Measurements from ENCODE around the gene CLEC4G. TPM values are rescaled to one million over a fixed set of nuclear protein-coding genes. Genes with fewer than 3 reads are reported as not detected.

Gene CLEC4G
- total and polyA plus RNA-seq, 4 donors: 0.31 to 0.96 (median 0.43) TPM; not detected in 1

DNA sequence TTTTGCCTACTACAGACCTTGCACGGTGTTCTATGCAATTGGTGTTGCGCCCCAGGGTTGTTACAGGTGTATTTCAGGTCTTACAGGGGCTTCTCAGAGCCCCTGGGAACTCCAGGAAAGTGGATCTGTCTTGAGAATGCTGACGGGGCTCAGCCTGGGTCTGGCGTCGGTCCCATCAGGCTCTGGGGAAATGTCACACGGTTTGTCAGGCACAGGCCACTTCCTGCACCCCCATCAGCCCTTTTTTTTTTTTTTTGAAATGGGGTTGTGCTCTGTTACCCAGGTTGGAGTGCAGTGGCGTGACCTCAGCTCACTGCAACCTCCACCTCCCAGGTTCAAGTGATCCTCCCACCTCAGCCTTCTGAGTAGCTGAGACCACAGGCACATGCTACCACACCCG, 13.2 kb downstream of the CLEC4G start:
- Histone ChIP-seq H3K36me3 (ENCODE audit: control insufficient read depth in 4 of 4, insufficient read depth in 4 of 4, low read length in 4 of 4) (no peaks in the 10 kb centered on the region), H3K9me3 (ENCODE audit: control insufficient read depth in 4 of 4, insufficient read depth in 3 of 4, low read length in 3 of 4) (peaks cover 0 to 4% (median 0%) of the 10 kb centered on the region in 4 donors), H3K4me1 (ENCODE audit: control insufficient read depth in 5 of 5, insufficient read depth in 5 of 5, low read length in 5 of 5) (no peaks in the 10 kb centered on the region), H3K4me3 (no peak overlapping the region), H3K27ac (ENCODE audit: low read depth in 1 of 2, low read length in 1 of 2) (no peak overlapping the region), H3K27me3 (ENCODE audit: control insufficient read depth in 3 of 3, insufficient read depth in 3 of 3, low read length in 2 of 3) (no peaks in the 10 kb centered on the region), H3K9ac (ENCODE audit: insufficient read depth in 1 of 2, low read length in 2 of 2) (no peak overlapping the region)
- TF ChIP-seq, protein P1, sequence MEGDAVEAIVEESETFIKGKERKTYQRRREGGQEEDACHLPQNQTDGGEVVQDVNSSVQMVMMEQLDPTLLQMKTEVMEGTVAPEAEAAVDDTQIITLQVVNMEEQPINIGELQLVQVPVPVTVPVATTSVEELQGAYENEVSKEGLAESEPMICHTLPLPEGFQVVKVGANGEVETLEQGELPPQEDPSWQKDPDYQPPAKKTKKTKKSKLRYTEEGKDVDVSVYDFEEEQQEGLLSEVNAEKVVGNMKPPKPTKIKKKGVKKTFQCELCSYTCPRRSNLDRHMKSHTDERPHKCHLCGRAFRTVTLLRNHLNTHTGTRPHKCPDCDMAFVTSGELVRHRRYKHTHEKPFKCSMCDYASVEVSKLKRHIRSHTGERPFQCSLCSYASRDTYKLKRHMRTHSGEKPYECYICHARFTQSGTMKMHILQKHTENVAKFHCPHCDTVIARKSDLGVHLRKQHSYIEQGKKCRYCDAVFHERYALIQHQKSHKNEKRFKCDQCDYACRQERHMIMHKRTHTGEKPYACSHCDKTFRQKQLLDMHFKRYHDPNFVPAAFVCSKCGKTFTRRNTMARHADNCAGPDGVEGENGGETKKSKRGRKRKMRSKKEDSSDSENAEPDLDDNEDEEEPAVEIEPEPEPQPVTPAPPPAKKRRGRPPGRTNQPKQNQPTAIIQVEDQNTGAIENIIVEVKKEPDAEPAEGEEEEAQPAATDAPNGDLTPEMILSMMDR (IDR thresholded peaks at IDR 0.05; ENCODE audit: control extremely low read depth, extremely low read depth): no peak
- 40 to 50% methylated on average over 8 of the region's 8 CpGs for WGBS, 2 donors
- DNase-seq (no peak), ATAC-seq (ENCODE audit: insufficient read depth, low FRiP score) (no peak)

DNA sequence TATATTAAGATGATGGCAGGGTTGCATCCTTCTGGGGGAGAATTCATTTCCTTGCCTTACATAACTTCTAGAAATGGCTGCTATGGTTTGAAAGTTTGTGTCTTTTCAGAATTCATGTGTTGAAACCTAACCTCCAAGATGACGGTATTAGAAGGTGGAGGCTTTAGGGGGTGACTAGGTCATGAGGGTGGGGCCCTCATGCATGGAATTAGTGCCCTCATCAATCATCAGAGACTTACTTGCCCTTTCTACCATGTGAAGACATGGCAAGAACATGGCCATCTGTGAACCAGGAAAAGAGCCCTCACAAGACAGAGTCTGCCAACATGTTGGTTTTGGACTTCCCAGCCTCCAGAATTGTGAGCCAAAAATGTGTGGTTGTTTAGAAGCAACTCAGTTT, 15.1 kb downstream of the CLEC4G start:
- 63 to 77% methylated on average over 1 of the region's 1 CpG for WGBS, 2 donors
- TF ChIP-seq, protein P1 (IDR thresholded peaks at IDR 0.05; ENCODE audit: control extremely low read depth, extremely low read depth): no peak
- Histone ChIP-seq H3K9me3 (ENCODE audit: control insufficient read depth in 4 of 4, insufficient read depth in 3 of 4, low read length in 3 of 4) (peaks cover 0 to 4% (median 0%) of the 10 kb centered on the region in 4 donors), H3K9ac (ENCODE audit: insufficient read depth in 1 of 2, low read length in 2 of 2) (no peak overlapping the region), H3K4me1 (ENCODE audit: control insufficient read depth in 5 of 5, insufficient read depth in 5 of 5, low read length in 5 of 5) (no peaks in the 10 kb centered on the region), H3K36me3 (ENCODE audit: control insufficient read depth in 4 of 4, insufficient read depth in 4 of 4, low read length in 4 of 4) (no peaks in the 10 kb centered on the region), H3K27me3 (ENCODE audit: control insufficient read depth in 3 of 3, insufficient read depth in 3 of 3, low read length in 2 of 3) (no peaks in the 10 kb centered on the region), H3K27ac (ENCODE audit: low read depth in 1 of 2, low read length in 1 of 2) (no peak overlapping the region), H3K4me3 (no peak overlapping the region)
- DNase-seq: no peak
- ATAC-seq (ENCODE audit: insufficient read depth, low FRiP score): no peak

DNA sequence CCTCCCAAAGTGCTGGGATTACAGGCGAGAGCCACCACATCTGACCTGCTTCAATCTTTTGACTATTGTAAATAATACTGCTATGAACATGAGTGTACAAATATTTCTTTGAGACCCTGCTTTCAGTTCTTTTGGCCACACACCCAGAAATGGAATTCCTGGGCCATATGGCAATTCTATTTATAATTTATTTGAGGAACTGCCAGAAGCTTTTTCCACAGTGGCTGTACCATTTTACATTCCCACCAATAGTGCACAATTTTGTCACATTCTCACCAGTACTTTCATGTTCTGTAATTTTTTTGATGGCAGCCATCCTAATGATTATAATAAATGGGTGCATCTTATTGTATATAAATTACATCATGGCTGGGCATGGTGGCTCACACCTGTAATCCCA, 16.2 kb downstream of the CLEC4G start:
- 89 to 95% methylated on average over 1 of the region's 1 CpG for WGBS, 2 donors
- no peak overlapping the region for H3K9ac ChIP-seq (ENCODE audit: insufficient read depth in 1 of 2, low read length in 2 of 2)
- H3K36me3 ChIP-seq (ENCODE audit: control insufficient read depth in 4 of 4, insufficient read depth in 4 of 4, low read length in 4 of 4): no peaks in the 10 kb centered on the region
- no peaks in the 10 kb centered on the region for H3K27me3 ChIP-seq (ENCODE audit: control insufficient read depth in 3 of 3, insufficient read depth in 3 of 3, low read length in 2 of 3)
- DNase-seq (no peak), ATAC-seq (ENCODE audit: insufficient read depth, low FRiP score) (no peak)
- H3K27ac ChIP-seq (ENCODE audit: low read depth in 1 of 2, low read length in 1 of 2): no peak overlapping the region
- no peaks in the 10 kb centered on the region for H3K4me1 ChIP-seq (ENCODE audit: control insufficient read depth in 5 of 5, insufficient read depth in 5 of 5, low read length in 5 of 5)
- peaks cover 0 to 4% (median 0%) of the 10 kb centered on the region in 4 donors for H3K9me3 ChIP-seq (ENCODE audit: control insufficient read depth in 4 of 4, insufficient read depth in 3 of 4, low read length in 3 of 4)
- no peak overlapping the region for H3K4me3 ChIP-seq
- TF ChIP-seq, protein P1 (IDR thresholded peaks at IDR 0.05; ENCODE audit: control extremely low read depth, extremely low read depth): no peak

DNA sequence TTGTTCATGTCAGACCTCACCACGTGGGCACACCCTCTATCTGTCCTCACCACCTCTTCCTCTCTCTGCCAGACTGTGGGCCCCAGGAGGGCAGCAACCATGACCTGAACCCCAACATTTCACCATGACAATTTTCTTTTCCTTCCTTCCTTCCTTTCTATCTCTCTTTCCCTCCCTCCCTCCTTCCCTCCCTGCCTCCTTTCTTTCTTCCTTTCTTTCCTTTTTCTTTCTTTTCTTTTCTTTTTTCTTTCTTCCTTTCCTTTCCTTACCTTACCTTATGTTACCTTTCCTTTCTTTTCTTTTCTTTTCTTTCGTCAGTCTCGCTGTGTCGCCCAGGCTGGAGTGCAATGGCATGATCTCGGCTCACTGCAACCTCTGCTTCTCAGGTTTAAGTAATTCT, 21.3 kb downstream of the CLEC4G start:
- ATAC-seq (ENCODE audit: insufficient read depth, low FRiP score): no peak
- H3K36me3 ChIP-seq (ENCODE audit: control insufficient read depth in 4 of 4, insufficient read depth in 4 of 4, low read length in 4 of 4): no peaks in the 10 kb centered on the region
- no peak overlapping the region for H3K9ac ChIP-seq (ENCODE audit: insufficient read depth in 1 of 2, low read length in 2 of 2)
- no peaks in the 10 kb centered on the region for H3K9me3 ChIP-seq (ENCODE audit: control insufficient read depth in 4 of 4, insufficient read depth in 3 of 4, low read length in 3 of 4)
- H3K27me3 ChIP-seq (ENCODE audit: control insufficient read depth in 3 of 3, insufficient read depth in 3 of 3, low read length in 2 of 3): peaks cover 0 to 2% (median 0%) of the 10 kb centered on the region in 3 donors
- TF ChIP-seq, protein P1 (IDR thresholded peaks at IDR 0.05; ENCODE audit: control extremely low read depth, extremely low read depth): no peak
- DNase-seq: no peak
- H3K27ac ChIP-seq (ENCODE audit: low read depth in 1 of 2, low read length in 1 of 2): no peak overlapping the region
- 70 to 80% methylated on average over 5 of the region's 5 CpGs for whole genome bisulfite sequencing, 2 donors
- no peak overlapping the region for H3K4me3 ChIP-seq
- H3K4me1 ChIP-seq (ENCODE audit: control insufficient read depth in 5 of 5, insufficient read depth in 5 of 5, low read length in 5 of 5): peaks cover 0 to 8% (median 0%) of the 10 kb centered on the region in 5 donors

Measured in lung (tissue), 12 donors.